Uterus (tissue), 2 donors: Measurements from ENCODE around the gene UBE2O.

Experiments
- POLR2A ChIP-seq, 2 donors: fragments of 450-650 bp; IDR thresholded peaks; one replicate each; pipeline ENCODE4 v1.6.1; 2016; ENCODE audit warnings: antibody characterized with exemption in 2 of 2, mild to moderate bottlenecking in 1 of 2, moderate library complexity in 1 of 2
- TF ChIP-seq, protein P1 (sequence below), 4 experiments: fragments of 200-600 bp in 2 of 4; fragments of 450-650 bp in 2 of 4; sonication (generic) in 2 of 4; IDR thresholded peaks; one replicate each; pipeline ENCODE4 v1.5.1; 2016 to 2019; ENCODE audit warnings: antibody characterized with exemption in 4 of 4, mild to moderate bottlenecking in 2 of 4, moderate library complexity in 1 of 4

DNA sequence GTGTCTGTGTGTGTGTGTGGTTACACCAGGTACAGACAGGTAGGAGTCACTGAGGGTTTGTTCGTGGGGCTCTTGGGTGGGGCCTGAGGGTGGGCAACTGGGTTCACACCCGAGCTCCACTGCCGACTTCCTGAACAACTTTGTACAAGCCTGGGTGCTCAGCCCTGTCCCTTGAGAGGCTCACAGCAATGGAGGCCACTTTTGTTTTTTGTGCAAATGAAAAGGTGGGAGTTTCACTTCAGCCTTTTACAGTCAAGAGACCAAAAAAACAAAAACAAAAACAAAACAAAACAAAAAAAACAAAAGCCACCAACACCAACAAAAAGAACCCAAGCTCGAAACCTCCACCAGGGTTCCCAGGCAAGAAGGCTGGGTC is 45.9 kb upstream of the UBE2O start:
- TF ChIP-seq, protein P1, sequence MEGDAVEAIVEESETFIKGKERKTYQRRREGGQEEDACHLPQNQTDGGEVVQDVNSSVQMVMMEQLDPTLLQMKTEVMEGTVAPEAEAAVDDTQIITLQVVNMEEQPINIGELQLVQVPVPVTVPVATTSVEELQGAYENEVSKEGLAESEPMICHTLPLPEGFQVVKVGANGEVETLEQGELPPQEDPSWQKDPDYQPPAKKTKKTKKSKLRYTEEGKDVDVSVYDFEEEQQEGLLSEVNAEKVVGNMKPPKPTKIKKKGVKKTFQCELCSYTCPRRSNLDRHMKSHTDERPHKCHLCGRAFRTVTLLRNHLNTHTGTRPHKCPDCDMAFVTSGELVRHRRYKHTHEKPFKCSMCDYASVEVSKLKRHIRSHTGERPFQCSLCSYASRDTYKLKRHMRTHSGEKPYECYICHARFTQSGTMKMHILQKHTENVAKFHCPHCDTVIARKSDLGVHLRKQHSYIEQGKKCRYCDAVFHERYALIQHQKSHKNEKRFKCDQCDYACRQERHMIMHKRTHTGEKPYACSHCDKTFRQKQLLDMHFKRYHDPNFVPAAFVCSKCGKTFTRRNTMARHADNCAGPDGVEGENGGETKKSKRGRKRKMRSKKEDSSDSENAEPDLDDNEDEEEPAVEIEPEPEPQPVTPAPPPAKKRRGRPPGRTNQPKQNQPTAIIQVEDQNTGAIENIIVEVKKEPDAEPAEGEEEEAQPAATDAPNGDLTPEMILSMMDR (IDR thresholded peaks at IDR 0.05): no peak
- TF ChIP-seq POLR2A (IDR thresholded peaks at IDR 0.05): no peak
